ENCODE results near the gene SMC1B. TPM values are rescaled to one million over a fixed set of nuclear protein-coding genes. Genes with fewer than 3 reads are reported as not detected.
A peak's percentile ranks its signal among the peaks of the same experiment; 100 is the strongest.

SMC1B gene
- total and polyA plus RNA-seq, 2 of the 8 experiments (the other 6 are each of a cell fraction or from before 2014, with no cell fraction given): 0.02 TPM; not detected in 1

GRCh38 chr22:45413368-45414211, at the start of gene SMC1B, which contains the start of gene RIBC2 (continued):
- no peak for TF ChIP-seq RXRA (IDR thresholded peaks at IDR 0.05; ENCODE audit: insufficient read depth, low read depth, low read length)
- TF ChIP-seq TBP (IDR thresholded peaks at IDR 0.05; ENCODE audit: low read depth, low read length): no peak
- TF ChIP-seq RFX5 (IDR thresholded peaks at IDR 0.05; ENCODE audit: borderline replicate concordance, low read depth, low read length): no peak
- TF ChIP-seq USF2 (IDR thresholded peaks at IDR 0.05; ENCODE audit: low read length): no peak
- peak; percentile 59 for TF ChIP-seq CREB1 (IDR thresholded peaks at IDR 0.05)
